GM21717 (cell line): ENCODE measurements around the gene MYBPC3.

Source experiments
- ATAC-seq: cut with Tn5 transposase; IDR thresholded peaks from one replicate; pipeline ENCODE4 v1.9.1; 2021; ENCODE audit warnings: mild to moderate bottlenecking, moderate library complexity; ENCODE audit not compliant: unreplicated experiment

The MYBPC3 gene

GRCh38 chr11:47387944-47388696, 35.6 kb upstream of the MYBPC3 start:
- no peak for ATAC-seq

- no peak for ATAC-seq
Observed at GRCh38 chr11:47384498-47384897, 32.0 kb upstream of the MYBPC3 start.

- ATAC-seq = no peak
Observed at GRCh38 chr11:47383071-47383470, 30.6 kb upstream of the MYBPC3 start.

GRCh38 chr11:47380078-47380477, 27.6 kb upstream of the MYBPC3 start:
- ATAC-seq = no peak

GRCh38 chr11:47379317-47379716, 26.8 kb upstream of the MYBPC3 start:
- no peak for ATAC-seq

GRCh38 chr11:47378836-47379170, 26.3 kb upstream of the MYBPC3 start:
- no peak for ATAC-seq

GRCh38 chr11:47378010-47378835, 25.7 kb upstream of the MYBPC3 start, which contains the start of gene SPI1:
Gene SPI1, minus strand, starts transcription at chr11:47378547. Its CDS starts 194 bp downstream, at chr11:47378353.
- peak; percentile 82 for ATAC-seq

- peak; percentile 14 for ATAC-seq
Observed at GRCh38 chr11:47377571-47378009, 25.1 kb upstream of the MYBPC3 start.

- no peak for ATAC-seq
Observed at GRCh38 chr11:47376525-47377371, 24.2 kb upstream of the MYBPC3 start.

GRCh38 chr11:47376107-47376524, 23.6 kb upstream of the MYBPC3 start:
- ATAC-seq = no peak

- ATAC-seq = no peak
Observed at GRCh38 chr11:47375546-47376085, 23.1 kb upstream of the MYBPC3 start.

GRCh38 chr11:47375020-47375419, 22.5 kb upstream of the MYBPC3 start:
- no peak for ATAC-seq

GRCh38 chr11:47374720-47375019, 22.2 kb upstream of the MYBPC3 start:
- ATAC-seq = no peak

- ATAC-seq = no peak
Observed at GRCh38 chr11:47373876-47374719, 21.6 kb upstream of the MYBPC3 start.

- ATAC-seq = no peak
Observed at GRCh38 chr11:47372422-47372821, 19.9 kb upstream of the MYBPC3 start.

- no peak for ATAC-seq
Observed at GRCh38 chr11:47369676-47370075, 17.2 kb upstream of the MYBPC3 start.

- ATAC-seq = no peak
Observed at GRCh38 chr11:47366020-47366490, 13.6 kb upstream of the MYBPC3 start.

GRCh38 chr11:47361419-47361818, 8.9 kb upstream of the MYBPC3 start:
- ATAC-seq = no peak

GRCh38 chr11:47360341-47360740, 7.8 kb upstream of the MYBPC3 start:
- ATAC-seq = no peak

- no peak for ATAC-seq
Observed at GRCh38 chr11:47359586-47359985, 7.1 kb upstream of the MYBPC3 start.
